GM12878 (cell line): Measurements from ENCODE around the gene PTAFR. TPM values are rescaled to one million over a fixed set of nuclear protein-coding genes. Genes with fewer than 3 reads are reported as not detected.

Experiments used
- ATAC-seq: fragments of 200-7000 bp; cut with Tn5 transposase; 3 replicates; pipeline ENCODE4 v1.9.1; 2020; ENCODE audit warnings: mild to moderate bottlenecking, moderate library complexity
- BruUV-seq: library from RNA; stranded (reverse); fragments of 400-500 nt; replicated peaks from 2 replicates; lab custom pipeline; 2021; lab: Mats Ljungman, UMichigan
- CTCF ChIA-PET: fragments of 300-600 bp; sonication (Branson Sonifier 250); formaldehyde crosslinking; extraction: SDS; loops from one replicate; lab custom pipeline; 2021; ENCODE audit warnings: inconsistent platforms; lab: Yijun Ruan, JAX
- POLR2A ChIA-PET: fragments of 350-600 bp; formaldehyde crosslinking; extraction: SDS; loops from one replicate; lab custom pipeline; 2021; ENCODE audit warnings: inconsistent platforms; lab: Charles Lee
- RAD21 ChIA-PET: fragments of 300-600 bp; sonication (Branson Sonifier 250); formaldehyde crosslinking; loops from one replicate; lab custom pipeline; 2023; ENCODE audit warnings: antibody characterized with exemption; ENCODE audit not compliant: unreplicated experiment; lab: Charles Lee
- SMC1A ChIA-PET: fragments of 300-600 bp; sonication (Branson Sonifier 250); formaldehyde crosslinking; loops from one replicate; lab custom pipeline; 2023; ENCODE audit not compliant: unreplicated experiment, uncharacterized antibody; lab: Charles Lee
- DNase-seq: peaks from one replicate; pipeline ENCODE4 v3.0.0-alpha.2; 2011; ENCODE audit warnings: low read depth, low spot score
- FAIRE-seq: peaks from 3 replicates; lab custom pipeline; 2011; peaks lifted over from hg19 to GRCh38; lab: Jason Lieb, UNC
- H2AFZ ChIP-seq: 2 replicates; pipeline ENCODE4 v1.6.0; 2011; ENCODE audit warnings: low read depth, low read length, control low read depth; ENCODE audit not compliant: control insufficient read depth
- H3K27ac ChIP-seq: 2 replicates; pipeline ENCODE4 v1.5.1; 2011; ENCODE audit warnings: control low read depth; ENCODE audit not compliant: control insufficient read depth, insufficient read depth
- H3K27me3 ChIP-seq, 2 experiments: replicated peaks in 1 of 2; 2 replicates each; pipeline versions ENCODE4 v1.6.0 to v1.6.1; 2011; ENCODE audit warnings: low read length in 1 of 2; ENCODE audit not compliant: control insufficient read depth in 2 of 2, insufficient read depth in 2 of 2
- H3K36me3 ChIP-seq, 2 experiments: 2 replicates each; pipeline ENCODE4 v1.5.1; 2011; ENCODE audit warnings: low read length in 1 of 2; ENCODE audit not compliant: control insufficient read depth in 2 of 2, insufficient read depth in 2 of 2
- H3K4me1 ChIP-seq: 2 replicates; pipeline ENCODE4 v1.6.1; 2011; ENCODE audit warnings: mild to moderate bottlenecking, low read length, moderate library complexity, mixed read lengths; ENCODE audit not compliant: control insufficient read depth, insufficient read depth
- H3K4me2 ChIP-seq: 2 replicates; pipeline ENCODE4 v1.6.0; 2011; ENCODE audit warnings: control low read depth; ENCODE audit not compliant: control insufficient read depth, insufficient read depth
- H3K4me3 ChIP-seq: fragments of 200-600 bp; sonication (generic); 2 replicates; pipeline ENCODE4 v1.5.1; 2016
- H3K79me2 ChIP-seq: 2 replicates; pipeline ENCODE4 v1.6.0; 2011; ENCODE audit warnings: low read length; ENCODE audit not compliant: control insufficient read depth, insufficient read depth
- H3K9ac ChIP-seq: 2 replicates; pipeline ENCODE4 v1.8.0; 2011; ENCODE audit warnings: low read length, control low read depth, mixed read lengths; ENCODE audit not compliant: control insufficient read depth, insufficient read depth
- H3K9me3 ChIP-seq: replicated peaks from 3 replicates; pipeline ENCODE4 v1.5.1; 2011; ENCODE audit warnings: mild to moderate bottlenecking, low read length; ENCODE audit not compliant: control insufficient read depth, insufficient read depth
- H4K20me1 ChIP-seq: 2 replicates; pipeline ENCODE4 v1.6.0; 2011; ENCODE audit not compliant: control insufficient read depth, insufficient read depth
- BACH1 ChIP-seq: fragments of 450-650 bp; IDR thresholded peaks from 2 replicates; pipeline ENCODE4 v1.6.1; 2017; ENCODE audit warnings: mild to moderate bottlenecking, borderline replicate concordance
- CEBPB ChIP-seq, 2 experiments: fragments of 150-350 bp in 1 of 2; IDR thresholded peaks; 2 replicates each; pipeline ENCODE4 v1.6.1; 2012 to 2014; ENCODE audit warnings: low read depth in 2 of 2, low read length in 2 of 2, borderline replicate concordance in 1 of 2, inconsistent platforms in 1 of 2
- GABPA ChIP-seq: IDR thresholded peaks from 2 replicates; pipeline ENCODE4 v1.6.1; 2014; ENCODE audit warnings: antibody characterized with exemption, low read depth, mild to moderate bottlenecking, inconsistent platforms
- LARP7 ChIP-seq: fragments of 450-650 bp; IDR thresholded peaks from 2 replicates; pipeline ENCODE4 v1.6.1; 2017; ENCODE audit warnings: mild to moderate bottlenecking
- MXI1 ChIP-seq: fragments of 150-350 bp; IDR thresholded peaks from 2 replicates; pipeline ENCODE4 v1.6.1; 2011; ENCODE audit warnings: low read depth, mild to moderate bottlenecking, inconsistent platforms, low read length, improper control_type of control experiment
- NBN ChIP-seq: fragments of 450-650 bp; IDR thresholded peaks from 2 replicates; pipeline ENCODE4 v1.6.1; 2016
- NFIC ChIP-seq: IDR thresholded peaks from 2 replicates; pipeline ENCODE4 v1.6.1; 2012; ENCODE audit warnings: low read depth, mild to moderate bottlenecking, inconsistent platforms, low read length, moderate library complexity
- POLR2AphosphoS2 ChIP-seq: IDR thresholded peaks from 2 replicates; pipeline ENCODE4 v1.6.1; 2011; ENCODE audit warnings: low read depth, mild to moderate bottlenecking, low read length, improper control_type of control experiment, moderate library complexity
- RELA ChIP-seq: fragments of 450-650 bp; IDR thresholded peaks from 2 replicates; pipeline ENCODE4 v1.8.0; 2014; ENCODE audit warnings: borderline replicate concordance; ENCODE audit not compliant: partially characterized antibody
- SRF ChIP-seq, 2 experiments: IDR thresholded peaks; 2 replicates each; pipeline ENCODE4 v1.6.1; 2011; ENCODE audit warnings: low read depth in 2 of 2, low read length in 2 of 2, mild to moderate bottlenecking in 1 of 2, moderate library complexity in 1 of 2
- STAT3 ChIP-seq: IDR thresholded peaks from 2 replicates; pipeline ENCODE4 v1.6.1; 2011; ENCODE audit warnings: low read depth, low read length, improper control_type of control experiment
- WGBS: methylation state at CpG from one replicate; pipeline ENCODE4 v1.1.6; 2016; ENCODE audit warnings: low lambda C conversion rate; ENCODE audit not compliant: insufficient replicate concordance, insufficient coverage; ENCODE audit errors: missing lambda C conversion rate; 5-methylcytosine and 5-hydroxymethylcytosine counted together
- in situ Hi-C: fragments of 300-500 bp; cut with MboI; formaldehyde crosslinking; loops from 9 replicates; pipeline ENCODE4 v1.14.3; 2018; ENCODE audit warnings: mixed read lengths
- intact Hi-C: fragments of 100-400 bp; cut with micrococcal nuclease; formaldehyde crosslinking; loops from one replicate; pipeline ENCODE4 v1.14.2; 2022; ENCODE audit not compliant: unreplicated experiment
- polyA plus RNA-seq, 11 experiments: library from polyadenylated mRNA; depleted of rRNA in 4 of 11; unstranded in 6 of 11; stranded (reverse) in 5 of 11; fragments of >200 nt; fragmentation: Nextera tagmentation in 4 of 11; fragmentation: Illumina TruSeq in 1 of 11; extraction: Ambion mirVana in 4 of 11; extraction: Trizol in 1 of 11; gene quantifications; 1 replicate in 1 of 11; 2 replicates in 10 of 11; pipeline versions ENCODE4 v1.2.1 to v1.2.3, GENCODE V29; 2011 to 2016; ENCODE audit warnings: inconsistent platforms in 2 of 11, missing spikeins in 2 of 11, low read depth in 1 of 11
- total RNA-seq, 4 experiments: library from RNA; depleted of rRNA in 3 of 4; stranded (reverse); fragments of >200 nt in 3 of 4; fragmentation: Illumina TruSeq in 1 of 4; extraction: Trizol in 1 of 4; gene quantifications; 2 replicates each; pipeline versions ENCODE4 v1.2.1 to v1.2.3, GENCODE V29; 2013 to 2021
- TF ChIP-seq, protein P1 (sequence below): fragments of 450-650 bp; formaldehyde crosslinking; IDR thresholded peaks from 2 replicates; pipeline ENCODE4 v1.4.0; 2022; ENCODE audit warnings: mild to moderate bottlenecking, moderate library complexity
- TF ChIP-seq, protein P2 (sequence below): fragments of 450-650 bp; IDR thresholded peaks from 2 replicates; pipeline ENCODE4 v1.6.1; 2017; ENCODE audit warnings: mild to moderate bottlenecking, low read depth, inconsistent platforms; ENCODE audit not compliant: poor library complexity, severe bottlenecking
- TF ChIP-seq, protein P3 (sequence below): fragments of 450-650 bp; IDR thresholded peaks from 2 replicates; pipeline ENCODE4 v1.6.1; 2017; ENCODE audit warnings: mild to moderate bottlenecking
- TF ChIP-seq, protein P4 (sequence below): IDR thresholded peaks from 2 replicates; pipeline ENCODE4 v1.6.1; 2011; ENCODE audit warnings: borderline replicate concordance, low read depth, mild to moderate bottlenecking, moderate library complexity, mixed read lengths, low read length; ENCODE audit not compliant: insufficient read depth; ENCODE audit errors: extremely low read length

Gene PTAFR
- total and polyA plus RNA-seq, 10 of the 15 experiments (the other 5 are each of a cell fraction or from before 2014, with no cell fraction given): 17.5 to 251 (median 27.7) TPM

DNA sequence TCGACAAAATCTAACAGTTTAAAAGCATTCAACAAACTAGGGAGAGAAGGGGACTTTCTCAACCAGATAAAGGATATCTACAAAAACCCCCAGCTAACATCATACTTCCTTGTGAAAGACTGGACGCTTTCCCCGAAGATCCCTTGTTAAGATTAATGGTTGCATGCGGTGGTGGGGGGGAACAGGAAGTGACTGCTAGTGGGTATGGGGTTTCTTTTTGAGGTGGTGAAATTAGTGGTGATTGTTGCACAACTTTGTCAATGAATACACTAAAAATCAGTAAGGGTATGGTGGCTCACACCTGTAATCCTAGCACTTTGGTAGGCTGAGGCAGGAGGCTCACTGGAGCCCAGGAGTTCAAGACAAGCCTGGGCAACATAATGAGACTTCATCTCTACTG, 61.2 kb downstream of the PTAFR start:
- RAD21 ChIA-PET: interaction anchor here (0.8 to 11.7 kb wide), 12 partner anchors 11 to 131 kb away, joined by 3 to 113 read pairs (median 4); partner anchors contain the start of gene EYA3
- ATAC-seq (peak; percentile 67), FAIRE-seq (peak; percentile 86), DNase-seq (peak; percentile 66)
- BruUV-seq: no TSS peak
- Histone ChIP-seq H3K9ac (no peak overlapping the region), H3K27me3 (no peaks in the 10 kb centered on the region), H2AFZ (peak overlapping the region; percentile 62), H3K27ac (peak overlapping the region; percentile 46; the same call in 1 of the 2 replicates), H3K4me3 (no peak overlapping the region), H3K36me3 (no peaks in the 10 kb centered on the region), H3K4me1 (peaks cover 43% of the 10 kb centered on the region), H3K4me2 (peak overlapping the region; percentile 47; the same call in 1 of the 2 replicates), H3K9me3 (no peaks in the 10 kb centered on the region), H4K20me1 (no peaks in the 10 kb centered on the region), H3K79me2 (no peaks in the 10 kb centered on the region)
- SMC1A ChIA-PET: interaction anchor here (0.7 to 4.6 kb wide), 13 partner anchors 11 to 884 kb away, joined by 3 to 43 read pairs (median 6); partner anchors contain the start of gene EYA3
- in situ Hi-C loops: no loop called here
- POLR2A ChIA-PET: interaction anchor here (0.5 to 2.6 kb wide), 10 partner anchors 17 to 228 kb away, joined by 3 to 10 read pairs (median 6); no protein-coding TSS in a partner anchor
- WGBS: 0% methylated on average over 4 of the region's 4 CpGs
- CTCF ChIA-PET: interaction anchor here (0.7 to 6.9 kb wide), 6 partner anchors 11 to 175 kb away, joined by 3 to 57 read pairs (median 4); no protein-coding TSS in a partner anchor
- intact Hi-C loops: loop anchor here (2.0 kb wide), 1 partner anchor 58 kb away; no protein-coding TSS in a partner anchor
- TF ChIP-seq STAT3 (no peak), BACH1 (no peak), SRF (IDR thresholded peaks at IDR 0.05; ENCODE audit: low read depth in 2 of 2, low read length in 2 of 2) (no peak), LARP7 (no peak), RELA (no peak), NFIC (peak; percentile 77), NBN (0 out of 2 replicates have a peak, but pooled peaks have one; percentile 12), POLR2AphosphoS2 (no peak), GABPA (0 out of 2 replicates have a peak, but pooled peaks have one; percentile 21), MXI1 (no peak), CEBPB (IDR thresholded peaks at IDR 0.05; ENCODE audit: borderline replicate concordance in 1 of 2, low read depth in 2 of 2, low read length in 2 of 2) (peak; percentile 84 to 96; a peak in 3 of 4 replicates)
- TF ChIP-seq, protein P1, sequence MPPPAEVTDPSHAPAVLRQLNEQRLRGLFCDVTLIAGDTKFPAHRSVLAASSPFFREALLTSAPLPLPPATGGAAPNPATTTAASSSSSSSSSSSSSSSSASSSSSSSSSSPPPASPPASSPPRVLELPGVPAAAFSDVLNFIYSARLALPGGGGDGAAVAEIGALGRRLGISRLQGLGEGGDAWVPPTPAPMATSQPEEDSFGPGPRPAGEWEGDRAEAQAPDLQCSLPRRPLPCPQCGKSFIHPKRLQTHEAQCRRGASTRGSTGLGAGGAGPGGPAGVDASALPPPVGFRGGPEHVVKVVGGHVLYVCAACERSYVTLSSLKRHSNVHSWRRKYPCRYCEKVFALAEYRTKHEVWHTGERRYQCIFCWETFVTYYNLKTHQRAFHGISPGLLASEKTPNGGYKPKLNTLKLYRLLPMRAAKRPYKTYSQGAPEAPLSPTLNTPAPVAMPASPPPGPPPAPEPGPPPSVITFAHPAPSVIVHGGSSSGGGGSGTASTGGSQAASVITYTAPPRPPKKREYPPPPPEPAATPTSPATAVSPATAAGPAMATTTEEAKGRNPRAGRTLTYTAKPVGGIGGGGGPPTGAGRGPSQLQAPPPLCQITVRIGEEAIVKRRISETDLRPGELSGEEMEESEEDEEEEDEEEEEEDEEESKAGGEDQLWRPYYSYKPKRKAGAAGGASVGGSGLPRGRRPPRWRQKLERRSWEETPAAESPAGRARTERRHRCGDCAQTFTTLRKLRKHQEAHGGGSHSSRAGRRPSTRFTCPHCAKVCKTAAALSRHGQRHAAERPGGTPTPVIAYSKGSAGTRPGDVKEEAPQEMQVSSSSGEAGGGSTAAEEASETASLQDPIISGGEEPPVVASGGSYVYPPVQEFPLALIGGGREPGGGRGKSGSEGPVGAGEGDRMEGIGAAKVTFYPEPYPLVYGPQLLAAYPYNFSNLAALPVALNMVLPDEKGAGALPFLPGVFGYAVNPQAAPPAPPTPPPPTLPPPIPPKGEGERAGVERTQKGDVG (CRISPR knock-in tag): no peak
- TF ChIP-seq, protein P2, sequence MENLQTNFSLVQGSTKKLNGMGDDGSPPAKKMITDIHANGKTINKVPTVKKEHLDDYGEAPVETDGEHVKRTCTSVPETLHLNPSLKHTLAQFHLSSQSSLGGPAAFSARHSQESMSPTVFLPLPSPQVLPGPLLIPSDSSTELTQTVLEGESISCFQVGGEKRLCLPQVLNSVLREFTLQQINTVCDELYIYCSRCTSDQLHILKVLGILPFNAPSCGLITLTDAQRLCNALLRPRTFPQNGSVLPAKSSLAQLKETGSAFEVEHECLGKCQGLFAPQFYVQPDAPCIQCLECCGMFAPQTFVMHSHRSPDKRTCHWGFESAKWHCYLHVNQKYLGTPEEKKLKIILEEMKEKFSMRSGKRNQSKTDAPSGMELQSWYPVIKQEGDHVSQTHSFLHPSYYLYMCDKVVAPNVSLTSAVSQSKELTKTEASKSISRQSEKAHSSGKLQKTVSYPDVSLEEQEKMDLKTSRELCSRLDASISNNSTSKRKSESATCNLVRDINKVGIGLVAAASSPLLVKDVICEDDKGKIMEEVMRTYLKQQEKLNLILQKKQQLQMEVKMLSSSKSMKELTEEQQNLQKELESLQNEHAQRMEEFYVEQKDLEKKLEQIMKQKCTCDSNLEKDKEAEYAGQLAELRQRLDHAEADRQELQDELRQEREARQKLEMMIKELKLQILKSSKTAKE: peak; percentile 63
- TF ChIP-seq, protein P3, sequence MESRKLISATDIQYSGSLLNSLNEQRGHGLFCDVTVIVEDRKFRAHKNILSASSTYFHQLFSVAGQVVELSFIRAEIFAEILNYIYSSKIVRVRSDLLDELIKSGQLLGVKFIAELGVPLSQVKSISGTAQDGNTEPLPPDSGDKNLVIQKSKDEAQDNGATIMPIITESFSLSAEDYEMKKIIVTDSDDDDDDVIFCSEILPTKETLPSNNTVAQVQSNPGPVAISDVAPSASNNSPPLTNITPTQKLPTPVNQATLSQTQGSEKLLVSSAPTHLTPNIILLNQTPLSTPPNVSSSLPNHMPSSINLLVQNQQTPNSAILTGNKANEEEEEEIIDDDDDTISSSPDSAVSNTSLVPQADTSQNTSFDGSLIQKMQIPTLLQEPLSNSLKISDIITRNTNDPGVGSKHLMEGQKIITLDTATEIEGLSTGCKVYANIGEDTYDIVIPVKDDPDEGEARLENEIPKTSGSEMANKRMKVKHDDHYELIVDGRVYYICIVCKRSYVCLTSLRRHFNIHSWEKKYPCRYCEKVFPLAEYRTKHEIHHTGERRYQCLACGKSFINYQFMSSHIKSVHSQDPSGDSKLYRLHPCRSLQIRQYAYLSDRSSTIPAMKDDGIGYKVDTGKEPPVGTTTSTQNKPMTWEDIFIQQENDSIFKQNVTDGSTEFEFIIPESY: no peak
- TF ChIP-seq, protein P4, sequence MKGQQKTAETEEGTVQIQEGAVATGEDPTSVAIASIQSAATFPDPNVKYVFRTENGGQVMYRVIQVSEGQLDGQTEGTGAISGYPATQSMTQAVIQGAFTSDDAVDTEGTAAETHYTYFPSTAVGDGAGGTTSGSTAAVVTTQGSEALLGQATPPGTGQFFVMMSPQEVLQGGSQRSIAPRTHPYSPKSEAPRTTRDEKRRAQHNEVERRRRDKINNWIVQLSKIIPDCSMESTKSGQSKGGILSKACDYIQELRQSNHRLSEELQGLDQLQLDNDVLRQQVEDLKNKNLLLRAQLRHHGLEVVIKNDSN: no peak
